GM12878 (cell line): ENCODE results near the gene SAFB. TPM values are rescaled to one million over a fixed set of nuclear protein-coding genes. Genes with fewer than 3 reads are reported as not detected.

Experiments
- ATAC-seq: fragments of 200-7000 bp; cut with Tn5 transposase; 3 replicates; pipeline ENCODE4 v1.9.1; 2020; ENCODE audit warnings: mild to moderate bottlenecking, moderate library complexity
- BruUV-seq: library from RNA; stranded (reverse); fragments of 400-500 nt; replicated peaks from 2 replicates; lab custom pipeline; 2021; lab: Mats Ljungman, UMichigan
- CTCF ChIA-PET: fragments of 300-600 bp; sonication (Branson Sonifier 250); formaldehyde crosslinking; extraction: SDS; loops from one replicate; lab custom pipeline; 2021; ENCODE audit warnings: inconsistent platforms; lab: Yijun Ruan, JAX
- POLR2A ChIA-PET: fragments of 350-600 bp; formaldehyde crosslinking; extraction: SDS; loops from one replicate; lab custom pipeline; 2021; ENCODE audit warnings: inconsistent platforms; lab: Charles Lee
- RAD21 ChIA-PET: fragments of 300-600 bp; sonication (Branson Sonifier 250); formaldehyde crosslinking; loops from one replicate; lab custom pipeline; 2023; ENCODE audit warnings: antibody characterized with exemption; ENCODE audit not compliant: unreplicated experiment; lab: Charles Lee
- SMC1A ChIA-PET: fragments of 300-600 bp; sonication (Branson Sonifier 250); formaldehyde crosslinking; loops from one replicate; lab custom pipeline; 2023; ENCODE audit not compliant: unreplicated experiment, uncharacterized antibody; lab: Charles Lee
- DNase-seq: peaks from one replicate; pipeline ENCODE4 v3.0.0-alpha.2; 2011; ENCODE audit warnings: low read depth, low spot score
- FAIRE-seq: peaks from 3 replicates; lab custom pipeline; 2011; peaks lifted over from hg19 to GRCh38; lab: Jason Lieb, UNC
- H2AFZ ChIP-seq: 2 replicates; pipeline ENCODE4 v1.6.0; 2011; ENCODE audit warnings: low read depth, low read length, control low read depth; ENCODE audit not compliant: control insufficient read depth
- H3K27ac ChIP-seq: 2 replicates; pipeline ENCODE4 v1.5.1; 2011; ENCODE audit warnings: control low read depth; ENCODE audit not compliant: control insufficient read depth, insufficient read depth
- H3K27me3 ChIP-seq, 2 experiments: replicated peaks in 1 of 2; 2 replicates each; pipeline versions ENCODE4 v1.6.0 to v1.6.1; 2011; ENCODE audit warnings: low read length in 1 of 2; ENCODE audit not compliant: control insufficient read depth in 2 of 2, insufficient read depth in 2 of 2
- H3K36me3 ChIP-seq, 2 experiments: 2 replicates each; pipeline ENCODE4 v1.5.1; 2011; ENCODE audit warnings: low read length in 1 of 2; ENCODE audit not compliant: control insufficient read depth in 2 of 2, insufficient read depth in 2 of 2
- H3K4me1 ChIP-seq: 2 replicates; pipeline ENCODE4 v1.6.1; 2011; ENCODE audit warnings: mild to moderate bottlenecking, low read length, moderate library complexity, mixed read lengths; ENCODE audit not compliant: control insufficient read depth, insufficient read depth
- H3K4me2 ChIP-seq: 2 replicates; pipeline ENCODE4 v1.6.0; 2011; ENCODE audit warnings: control low read depth; ENCODE audit not compliant: control insufficient read depth, insufficient read depth
- H3K4me3 ChIP-seq: fragments of 200-600 bp; sonication (generic); 2 replicates; pipeline ENCODE4 v1.5.1; 2016
- H3K79me2 ChIP-seq: 2 replicates; pipeline ENCODE4 v1.6.0; 2011; ENCODE audit warnings: low read length; ENCODE audit not compliant: control insufficient read depth, insufficient read depth
- H3K9ac ChIP-seq: 2 replicates; pipeline ENCODE4 v1.8.0; 2011; ENCODE audit warnings: low read length, control low read depth, mixed read lengths; ENCODE audit not compliant: control insufficient read depth, insufficient read depth
- H3K9me3 ChIP-seq: replicated peaks from 3 replicates; pipeline ENCODE4 v1.5.1; 2011; ENCODE audit warnings: mild to moderate bottlenecking, low read length; ENCODE audit not compliant: control insufficient read depth, insufficient read depth
- H4K20me1 ChIP-seq: 2 replicates; pipeline ENCODE4 v1.6.0; 2011; ENCODE audit not compliant: control insufficient read depth, insufficient read depth
- BMI1 ChIP-seq: fragments of 450-650 bp; IDR thresholded peaks from 2 replicates; pipeline ENCODE4 v1.6.1; 2016; ENCODE audit warnings: mild to moderate bottlenecking, moderate library complexity, borderline replicate concordance
- CEBPZ ChIP-seq: fragments of 150-350 bp; IDR thresholded peaks from 2 replicates; pipeline ENCODE4 v1.6.1; 2016; ENCODE audit warnings: low read depth, low read length
- CREM ChIP-seq: IDR thresholded peaks from 2 replicates; pipeline ENCODE4 v1.6.1; 2014; ENCODE audit warnings: antibody characterized with exemption, low read depth
- GATAD2B ChIP-seq: fragments of 450-650 bp; conservative IDR thresholded peaks from 2 replicates; pipeline ENCODE4 v1.6.1; 2017; ENCODE audit warnings: low read depth, mild to moderate bottlenecking, moderate library complexity
- HDAC6 ChIP-seq: fragments of 200-600 bp; sonication (generic); IDR thresholded peaks from one replicate; pipeline ENCODE4 v1.8.0; 2017; ENCODE audit warnings: antibody characterized with exemption; ENCODE audit not compliant: unreplicated experiment
- LARP7 ChIP-seq: fragments of 450-650 bp; IDR thresholded peaks from 2 replicates; pipeline ENCODE4 v1.6.1; 2017; ENCODE audit warnings: mild to moderate bottlenecking
- NBN ChIP-seq: fragments of 450-650 bp; IDR thresholded peaks from 2 replicates; pipeline ENCODE4 v1.6.1; 2016
- PRDM15 ChIP-seq: fragments of 450-650 bp; formaldehyde crosslinking; IDR thresholded peaks from 2 replicates; pipeline ENCODE4 v1.4.0; 2020; ENCODE audit warnings: mild to moderate bottlenecking, moderate library complexity
- SMARCA5 ChIP-seq: fragments of 450-650 bp; IDR thresholded peaks from 2 replicates; pipeline ENCODE4 v1.6.1; 2017; ENCODE audit warnings: mild to moderate bottlenecking
- TCF7 ChIP-seq: IDR thresholded peaks from 2 replicates; pipeline ENCODE4 v1.6.1; 2014; ENCODE audit warnings: antibody characterized with exemption, borderline replicate concordance
- ZNF217 ChIP-seq: fragments of 450-650 bp; IDR thresholded peaks from 2 replicates; pipeline ENCODE4 v1.6.1; 2017; ENCODE audit warnings: antibody characterized with exemption, mild to moderate bottlenecking
- ZNF384 ChIP-seq: IDR thresholded peaks from 2 replicates; pipeline ENCODE4 v1.6.1; 2012; ENCODE audit warnings: low read depth, mild to moderate bottlenecking, low read length, improper control_type of control experiment, borderline replicate concordance
- WGBS: methylation state at CpG from one replicate; pipeline ENCODE4 v1.1.6; 2016; ENCODE audit warnings: low lambda C conversion rate; ENCODE audit not compliant: insufficient replicate concordance, insufficient coverage; ENCODE audit errors: missing lambda C conversion rate; 5-methylcytosine and 5-hydroxymethylcytosine counted together
- in situ Hi-C: fragments of 300-500 bp; cut with MboI; formaldehyde crosslinking; loops from 9 replicates; pipeline ENCODE4 v1.14.3; 2018; ENCODE audit warnings: mixed read lengths
- intact Hi-C: fragments of 100-400 bp; cut with micrococcal nuclease; formaldehyde crosslinking; loops from one replicate; pipeline ENCODE4 v1.14.2; 2022; ENCODE audit not compliant: unreplicated experiment
- polyA plus RNA-seq, 11 experiments: library from polyadenylated mRNA; depleted of rRNA in 4 of 11; unstranded in 6 of 11; stranded (reverse) in 5 of 11; fragments of >200 nt; fragmentation: Nextera tagmentation in 4 of 11; fragmentation: Illumina TruSeq in 1 of 11; extraction: Ambion mirVana in 4 of 11; extraction: Trizol in 1 of 11; gene quantifications; 1 replicate in 1 of 11; 2 replicates in 10 of 11; pipeline versions ENCODE4 v1.2.1 to v1.2.3, GENCODE V29; 2011 to 2016; ENCODE audit warnings: inconsistent platforms in 2 of 11, missing spikeins in 2 of 11, low read depth in 1 of 11
- total RNA-seq, 4 experiments: library from RNA; depleted of rRNA in 3 of 4; stranded (reverse); fragments of >200 nt in 3 of 4; fragmentation: Illumina TruSeq in 1 of 4; extraction: Trizol in 1 of 4; gene quantifications; 2 replicates each; pipeline versions ENCODE4 v1.2.1 to v1.2.3, GENCODE V29; 2013 to 2021

The SAFB gene
- total and polyA plus RNA-seq, 10 of the 15 experiments (the other 5 are each of a cell fraction or from before 2014, with no cell fraction given) = 1.6 to 131 (median 61.2) TPM

DNA sequence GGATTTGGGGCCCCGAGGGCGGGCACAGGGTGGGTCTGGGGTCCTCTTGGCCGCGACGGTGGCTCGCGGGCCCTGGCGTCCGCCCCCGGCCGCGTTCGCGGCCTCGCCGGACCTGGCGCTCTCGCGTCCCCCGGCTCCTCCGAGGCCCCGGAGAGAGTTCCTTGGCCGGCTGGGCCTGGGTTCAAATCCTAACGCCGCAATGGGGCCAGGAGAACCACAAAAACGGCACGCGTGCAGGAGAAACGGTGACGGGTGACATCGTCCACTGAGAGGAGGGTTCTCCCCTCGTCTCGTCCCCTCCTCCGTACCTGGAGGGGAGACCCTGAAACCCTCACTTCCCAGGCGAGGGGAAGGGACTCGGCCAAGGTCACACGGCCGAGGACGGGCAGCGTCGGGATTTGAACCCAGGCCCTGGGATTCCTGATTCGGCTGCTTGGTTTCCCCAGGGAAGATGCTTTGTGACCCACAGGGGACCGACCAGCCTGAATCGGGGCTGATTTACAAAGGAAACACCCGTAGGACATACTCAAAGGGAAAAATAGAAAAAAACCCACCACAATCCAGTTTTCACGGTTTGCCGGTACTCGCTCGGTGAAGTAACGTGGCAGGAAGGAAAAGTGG, 624 bp downstream of the SAFB start:
- Histone ChIP-seq H3K36me3 (peaks cover 2 to 30% of the 10 kb centered on the region in 2 experiments), H3K4me1 (peaks cover 25% of the 10 kb centered on the region), H2AFZ (peak overlapping the region; percentile 38), H3K9me3 (no peaks in the 10 kb centered on the region), H3K4me3 (peak overlapping the region; percentile 99), H3K9ac (peak overlapping the region; percentile 97), H3K4me2 (peak overlapping the region; percentile 76), H3K79me2 (peaks cover 97% of the 10 kb centered on the region), H3K27ac (peak overlapping the region; percentile 89), H3K27me3 (no peaks in the 10 kb centered on the region), H4K20me1 (peaks cover 11% of the 10 kb centered on the region)
- in situ Hi-C loops = no loop called here
- BruUV-seq = no TSS peak
- ChIA-PET CTCF (interaction anchor here (1.0 to 4.7 kb wide), 3 partner anchors 63 to 97 kb away, joined by 3 to 35 read pairs (median 15); partner anchors contain the start of genes CATSPERD, LONP1 and RPL36), POLR2A (interaction anchor here (0.6 to 3.5 kb wide), 6 partner anchors 41 to 1149 kb away, joined by 3 to 11 read pairs (median 4); partner anchors contain the start of genes KDM4B, RPL36 and VAV1), SMC1A (interaction anchor here (0.6 to 1.7 kb wide), 3 partner anchors 12 to 82 kb away, joined by 3 read pairs; no protein-coding TSS in a partner anchor), RAD21 (interaction anchor here (0.9 to 3.7 kb wide), 2 partner anchors 63 to 66 kb away, joined by 4 to 12 read pairs; no protein-coding TSS in a partner anchor)
- intact Hi-C loops = loop anchor here (5.0 kb wide), 1 partner anchor 64 kb away; no protein-coding TSS in a partner anchor
- DNase-seq (no peak), FAIRE-seq (no peak), ATAC-seq (peak; percentile 1; the same call in 2 of the 3 replicates)
- under 1% methylated on average over 45 of the region's 50 CpGs for WGBS
- TF ChIP-seq CREM = no peak
- 0 out of 2 replicates have a peak, but pooled peaks have one; percentile 42 for TF ChIP-seq LARP7
- no peak for TF ChIP-seq BMI1
- TF ChIP-seq CEBPZ = no peak
- no peak for TF ChIP-seq HDAC6
- no peak for TF ChIP-seq PRDM15 (CRISPR knock-in tag)
- TF ChIP-seq GATAD2B = no peak
- TF ChIP-seq ZNF217 = no peak
- no peak for TF ChIP-seq ZNF384
- no peak for TF ChIP-seq TCF7
- 0 out of 2 replicates have a peak, but pooled peaks have one; percentile 11 for TF ChIP-seq SMARCA5
- TF ChIP-seq NBN = 0 out of 2 replicates have a peak, but pooled peaks have one; percentile 14
